ENCODE results near the gene OR6S1. TPM values are rescaled to one million over a fixed set of nuclear protein-coding genes. Genes with fewer than 3 reads are reported as not detected.
A peak's percentile ranks its signal among the peaks of the same experiment; 100 is the strongest.

The OR6S1 gene
- total and polyA plus RNA-seq, 2 of the 8 experiments (the other 6 are each of a cell fraction or from before 2014, with no cell fraction given), result not detected

GRCh38 chr14:20684662-20685456 lies 43.4 kb upstream of the OR6S1 start:
- no peaks in the 10 kb centered on the region for H3K79me1 ChIP-seq (ENCODE audit: low read depth, low read length)
- H3K4ac ChIP-seq (replicated peaks; ENCODE audit: insufficient read length, low read depth, low read length), result no peak overlapping the region
- no peak overlapping the region for H3K18ac ChIP-seq (ENCODE audit: extremely low read depth, low read length)
- peak overlapping the region; percentile 67 to 99 (median 98) for H3K4me3 ChIP-seq (ENCODE audit: extremely low read depth in 1 of 4, insufficient read depth in 2 of 4, low read depth in 3 of 4, low read length in 4 of 4)
- FAIRE-seq (no peak), DNase-seq (ENCODE audit: low read depth in 1 of 2, low spot score in 2 of 2) (no peak)
- H4K5ac ChIP-seq (ENCODE audit: insufficient read length, low read depth, low read length), result no peak overlapping the region
- ChIA-PET CTCF (ENCODE audit: partially characterized antibody) (interaction anchor here (0.7 to 16.7 kb wide), 15 partner anchors 9 to 276 kb away, joined by 3 to 282 read pairs (median 4); partner anchors contain the start of gene RNASE1), POLR2A (ENCODE audit: partially characterized antibody) (interaction anchor here (0.6 to 3.2 kb wide), 9 partner anchors 14 to 341 kb away, joined by 3 to 17 read pairs (median 3); partner anchors contain the start of gene PARP2)
- H2AFZ ChIP-seq (ENCODE audit: low read length), result peak overlapping the region; percentile 97
- H2BK12ac ChIP-seq (ENCODE audit: low read depth, low read length), result peak overlapping the region; percentile 1; the same call in 1 of the 2 replicates
- H3K9me3 ChIP-seq (ENCODE audit: insufficient read depth in 2 of 2, low read depth in 1 of 2, low read length in 1 of 2), result no peaks in the 10 kb centered on the region
- H3K4me2 ChIP-seq (ENCODE audit: insufficient read depth in 1 of 2, low read depth in 2 of 2, low read length in 2 of 2), result peak overlapping the region; percentile 60 to 82
- H2BK20ac ChIP-seq (ENCODE audit: low read length), result no peak overlapping the region
- H2BK5ac ChIP-seq (ENCODE audit: low read depth, low read length), result peak overlapping the region; percentile 67; the same call in 1 of the 2 replicates
- H3K23me2 ChIP-seq (ENCODE audit: low read depth, low read length), result peaks cover 27% of the 10 kb centered on the region
- H3K36me3 ChIP-seq (ENCODE audit: control insufficient read depth in 2 of 4, insufficient read depth in 4 of 4, low read length in 3 of 4), result no peaks in the 10 kb centered on the region
- H3K14ac ChIP-seq (ENCODE audit: insufficient read length), result no peak overlapping the region
- no peak overlapping the region for H3K56ac ChIP-seq (replicated peaks; ENCODE audit: insufficient read length, low read depth, low read length)
- peak overlapping the region; percentile 27; the same call in 1 of the 2 replicates for H3K27ac ChIP-seq (ENCODE audit: low read depth, low read length)
- no peaks in the 10 kb centered on the region for H4K20me1 ChIP-seq (replicated peaks in 1 of 2; ENCODE audit: control insufficient read depth in 1 of 2, insufficient read depth in 2 of 2, low read length in 2 of 2)
- H3K23ac ChIP-seq (ENCODE audit: insufficient read length), result no peak overlapping the region
- H2AK5ac ChIP-seq (ENCODE audit: low read depth, low read length), result no peak overlapping the region
- H3K4me1 ChIP-seq (replicated peaks in 1 of 4; ENCODE audit: control insufficient read depth in 3 of 4, insufficient read depth in 4 of 4, low read length in 3 of 4), result peaks cover 0 to 6% (median 4%) of the 10 kb centered on the region in 4 experiments; a peak in 5 of 7 replicates
- H3K27me3 ChIP-seq (replicated peaks in 1 of 4; ENCODE audit: control insufficient read depth in 3 of 4, extremely low read depth in 1 of 4, insufficient read depth in 3 of 4, low read length in 3 of 4), result no peaks in the 10 kb centered on the region
- no peaks in the 10 kb centered on the region for H3K79me2 ChIP-seq (ENCODE audit: control insufficient read depth in 1 of 2, insufficient read depth in 2 of 2, low read length in 2 of 2)
- peak overlapping the region; percentile 14 to 79 (median 43) for H3K9ac ChIP-seq (replicated peaks in 1 of 4; ENCODE audit: extremely low read depth in 1 of 4, low read depth in 3 of 4, low read length in 3 of 4)
- no peak overlapping the region for H4K91ac ChIP-seq (replicated peaks; ENCODE audit: insufficient read length, low read length)
- no peak overlapping the region for H4K8ac ChIP-seq (ENCODE audit: extremely low read depth, insufficient read depth, low read length)
- H2BK15ac ChIP-seq (ENCODE audit: low read length), result no peak overlapping the region; the same call in 1 of the 2 replicates
- 10% methylated on average over 19 of the region's 22 CpGs; no CpG with 5 or more reads in 1 of the 2 experiments for WGBS, 2 experiments (ENCODE audit: extremely low coverage in 1 of 2, insufficient coverage in 1 of 2, insufficient read length in 1 of 2, insufficient replicate concordance in 2 of 2, low coverage in 1 of 2, low lambda C conversion rate in 2 of 2, missing lambda C conversion rate in 1 of 2)
- H2BK120ac ChIP-seq (replicated peaks; ENCODE audit: low read depth, low read length), result no peak overlapping the region
- TF ChIP-seq KDM5A (IDR thresholded peaks at IDR 0.05; ENCODE audit: low read length) (no peak), SAP30 (IDR thresholded peaks at IDR 0.05; ENCODE audit: insufficient read depth, insufficient replicate concordance, low read length) (no peak), HDAC2 (IDR thresholded peaks at IDR 0.05; ENCODE audit: borderline replicate concordance in 1 of 2, low read depth in 2 of 2, low read length in 2 of 2) (0 out of 4 replicates have a peak, but pooled peaks of 1 of the 2 experiments have one; percentile 48), TAF7 (optimal IDR thresholded peaks at IDR 0.05; ENCODE audit: borderline replicate concordance, low read depth, low read length) (no peak), POU5F1 (IDR thresholded peaks at IDR 0.05; ENCODE audit: low read depth, low read length) (no peak), BRCA1 (IDR thresholded peaks at IDR 0.05; ENCODE audit: low read depth, low read length) (no peak), CTBP2 (IDR thresholded peaks at IDR 0.05; ENCODE audit: borderline replicate concordance, insufficient read depth, insufficient read length, low read length) (no peak), FOSL1 (IDR thresholded peaks at IDR 0.05; ENCODE audit: insufficient read depth, low read depth, low read length) (no peak), POLR2A (IDR thresholded peaks at IDR 0.05; ENCODE audit: control extremely low read depth in 1 of 2, low read depth in 2 of 2, low read length in 2 of 2) (0 out of 3 replicates have a peak, but pooled peaks of 1 of the 2 experiments have one; percentile 11), SIN3A (conservative IDR thresholded peaks at IDR 0.05 in 1 of 2, IDR thresholded peaks at IDR 0.05 in 1 of 2; ENCODE audit: low read depth in 1 of 2, low read length in 2 of 2) (no peak; a peak in 1 of 4 replicates)
